HS-5 (cell line): ENCODE data around the gene CPNE8.

Experiments
- DNase-seq: peaks from one replicate; pipeline ENCODE4 v3.0.0-alpha.2; 2012; ENCODE audit warnings: low read depth

The CPNE8 gene

DNA sequence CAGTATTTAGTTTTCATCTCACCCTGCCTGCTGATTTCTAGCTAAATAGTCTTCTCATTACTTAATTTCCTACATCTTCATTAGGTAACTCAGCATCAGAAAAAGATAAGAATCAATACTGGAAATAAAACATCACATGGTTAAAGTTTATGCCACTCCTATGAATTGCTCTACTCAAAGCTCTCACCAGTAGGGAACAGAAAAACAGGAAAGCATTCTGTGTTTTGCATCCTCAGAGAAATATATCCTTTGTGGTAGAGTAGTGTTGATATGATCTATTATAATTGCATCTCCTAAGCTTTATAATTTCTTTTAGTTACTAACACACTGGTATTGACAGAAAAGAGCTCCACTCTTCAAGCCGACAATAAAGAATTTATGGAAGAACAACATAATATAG, 9.9 kb downstream of the CPNE8 start:
- no peak for DNase-seq

DNA sequence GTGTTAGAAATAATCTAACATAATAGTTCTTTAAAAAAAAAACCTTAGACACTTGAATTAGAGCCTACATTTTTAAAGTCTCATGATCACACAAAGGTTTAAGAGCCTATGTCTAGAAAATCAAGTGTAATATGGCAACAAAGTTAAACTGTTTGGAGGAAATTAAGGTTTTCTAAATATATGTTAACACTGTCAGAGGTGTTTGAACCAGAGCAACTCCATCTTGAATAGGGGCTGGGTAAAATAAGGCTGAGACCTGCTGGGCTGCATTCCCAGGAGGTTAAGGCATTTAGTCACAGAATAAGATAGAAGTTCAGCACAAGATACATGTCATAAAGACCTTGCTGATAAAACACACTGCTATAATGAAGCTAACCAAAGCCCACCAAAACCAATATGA, 12.4 kb downstream of the CPNE8 start:
- no peak for DNase-seq

GRCh38 chr12:38892087-38892786, 13.2 kb downstream of the CPNE8 start:
- DNase-seq = no peak

- no peak for DNase-seq
Measured at GRCh38 chr12:38890102-38890855, 15.1 kb downstream of the CPNE8 start.

- DNase-seq = no peak
Measured at GRCh38 chr12:38889297-38889815, 16.0 kb downstream of the CPNE8 start.

- DNase-seq = no peak
Measured at GRCh38 chr12:38887770-38888169, 17.6 kb downstream of the CPNE8 start.

GRCh38 chr12:38886931-38887330, 18.5 kb downstream of the CPNE8 start:
- no peak for DNase-seq

DNA sequence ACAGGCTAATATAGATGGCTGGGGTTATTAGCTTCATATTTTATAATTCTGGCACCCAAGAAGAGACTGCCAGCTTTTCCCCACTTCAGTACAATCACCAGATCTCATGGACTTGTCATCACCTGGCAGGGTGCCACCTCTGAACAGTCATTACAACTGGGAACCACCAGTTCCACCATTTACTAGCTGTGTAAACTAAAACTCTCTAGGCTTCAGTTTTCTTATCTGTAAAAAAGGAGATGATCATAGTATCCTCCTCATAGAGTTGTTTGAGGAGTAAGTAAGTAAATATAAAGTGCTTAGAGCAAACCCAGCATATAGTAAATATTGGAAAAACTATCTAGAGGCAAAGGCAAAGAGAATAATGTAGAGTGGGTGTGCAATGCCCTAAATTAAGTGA, 19.3 kb downstream of the CPNE8 start:
- DNase-seq = peak; percentile 58

- DNase-seq = no peak
Measured at GRCh38 chr12:38884666-38885065, 20.7 kb downstream of the CPNE8 start.

GRCh38 chr12:38883629-38884134, 21.7 kb downstream of the CPNE8 start:
- no peak for DNase-seq

- no peak for DNase-seq
Measured at GRCh38 chr12:38880288-38880687, 25.1 kb downstream of the CPNE8 start.

GRCh38 chr12:38878986-38879385, 26.4 kb downstream of the CPNE8 start:
- no peak for DNase-seq

GRCh38 chr12:38878333-38878705, 27.1 kb downstream of the CPNE8 start:
- no peak for DNase-seq

DNA sequence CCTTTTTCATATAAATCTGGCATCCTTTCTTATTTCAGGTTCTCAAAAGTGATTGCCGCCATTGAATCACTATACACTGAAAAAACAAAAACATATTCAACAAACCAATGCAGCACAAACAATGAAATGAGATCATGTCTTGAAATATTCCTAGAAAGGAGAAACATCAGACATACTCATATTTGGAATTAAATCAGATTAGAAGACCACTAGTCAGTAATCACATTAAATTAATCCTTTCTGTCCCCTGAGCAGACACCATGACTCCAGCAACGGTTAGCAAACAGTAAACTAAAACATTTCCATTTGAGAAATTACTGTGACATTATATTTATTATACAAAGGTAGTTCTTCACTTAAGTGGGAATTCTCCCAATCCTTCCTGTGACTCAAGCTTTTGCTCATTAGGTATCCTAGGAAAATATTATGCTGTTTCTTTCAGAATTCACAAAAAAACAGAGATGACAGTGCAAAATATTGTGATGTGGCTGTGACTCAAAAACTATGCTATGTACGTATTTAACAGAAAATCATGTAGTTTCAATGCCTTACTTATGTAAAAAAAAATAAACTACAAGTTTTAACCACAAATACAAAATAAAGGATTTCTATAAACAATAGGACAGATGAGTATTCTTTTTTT, 29.7 kb downstream of the CPNE8 start:
- DNase-seq = no peak

- no peak for DNase-seq
Measured at GRCh38 chr12:38872561-38872960, 32.8 kb downstream of the CPNE8 start.

DNA sequence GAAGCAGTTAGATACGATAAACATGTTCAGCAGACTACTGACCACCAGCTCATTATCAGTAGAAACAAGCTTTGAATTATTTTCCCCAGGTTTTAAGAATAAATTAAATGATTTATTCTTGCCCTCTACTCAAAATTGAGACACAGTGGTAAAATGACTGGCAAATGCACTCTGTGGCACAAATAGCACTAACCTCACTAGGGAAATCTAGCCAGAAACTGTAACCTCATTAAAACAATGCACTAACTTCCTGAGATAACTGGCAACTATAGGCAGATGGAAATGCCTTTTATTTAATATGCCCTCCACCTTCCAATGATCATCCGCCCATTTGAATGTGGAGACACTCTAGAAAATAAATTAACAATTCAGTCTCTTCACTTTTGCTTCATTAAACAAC, 33.2 kb downstream of the CPNE8 start:
- DNase-seq = no peak

GRCh38 chr12:38869036-38869435, 36.4 kb downstream of the CPNE8 start:
- DNase-seq = no peak

- peak; percentile 52 for DNase-seq
Measured at GRCh38 chr12:38850461-38850860, 54.9 kb downstream of the CPNE8 start.

DNA sequence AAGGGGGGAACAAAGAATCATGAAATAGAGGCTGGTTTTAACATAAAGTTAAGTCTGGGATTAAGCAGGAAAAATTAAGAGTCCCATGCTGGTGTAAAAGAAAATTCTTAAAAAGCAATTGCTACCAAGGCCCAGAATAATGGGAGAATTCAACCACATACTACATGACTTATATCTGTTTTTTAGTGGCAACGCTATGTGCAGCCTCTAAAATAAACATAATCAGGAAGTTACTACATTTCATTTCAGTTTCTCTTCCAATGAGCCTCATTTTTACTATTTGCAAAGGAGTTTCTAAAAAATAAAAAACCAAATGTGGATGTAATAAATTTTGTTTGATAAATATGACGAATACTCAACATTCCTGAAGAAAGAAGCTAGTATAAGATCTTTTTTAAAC, 58.1 kb downstream of the CPNE8 start:
- DNase-seq = no peak

GRCh38 chr12:38844267-38844666, 61.1 kb downstream of the CPNE8 start:
- no peak for DNase-seq

GRCh38 chr12:38838056-38838850, 67.1 kb downstream of the CPNE8 start:
- DNase-seq = no peak

DNA sequence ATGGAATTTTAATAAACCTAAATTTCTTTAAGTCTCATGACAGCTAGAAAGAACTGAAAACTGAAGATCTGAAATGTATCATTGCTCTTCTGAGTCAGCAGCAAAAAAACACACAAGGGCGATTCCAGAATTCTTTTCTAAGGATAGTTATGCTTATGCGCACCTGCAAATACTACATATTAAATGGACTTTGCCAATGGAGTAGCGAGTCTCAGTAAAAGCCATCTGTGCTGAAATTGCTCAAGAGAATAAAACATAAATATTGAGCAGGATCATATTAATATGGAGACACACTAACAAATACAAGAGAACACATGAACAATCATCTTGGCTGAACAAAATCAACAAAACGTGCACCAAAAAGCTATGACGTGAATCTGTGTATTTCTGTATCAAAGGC, 73.7 kb downstream of the CPNE8 start:
- no peak for DNase-seq
